GM19035 (cell line): ENCODE data around the gene ULBP3.

Experiments
- ATAC-seq: cut with Tn5 transposase; IDR thresholded peaks from one replicate; pipeline ENCODE4 v1.9.1; 2021; ENCODE audit not compliant: unreplicated experiment

The ULBP3 gene

GRCh38 chr6:150068720-150069648 lies at the start of gene ULBP3:
Gene ULBP3, minus strand, starts transcription at chr6:150069121. Its CDS starts 55 bp downstream, at chr6:150069066.
- ATAC-seq = peak; percentile 86

- ATAC-seq = no peak
Observed at GRCh38 chr6:150118627-150119026, 49.7 kb upstream of the ULBP3 start.

- no peak for ATAC-seq
Observed at GRCh38 chr6:150118203-150118602, 49.3 kb upstream of the ULBP3 start.

- no peak for ATAC-seq
Observed at GRCh38 chr6:150116200-150116800, 47.4 kb upstream of the ULBP3 start.

DNA sequence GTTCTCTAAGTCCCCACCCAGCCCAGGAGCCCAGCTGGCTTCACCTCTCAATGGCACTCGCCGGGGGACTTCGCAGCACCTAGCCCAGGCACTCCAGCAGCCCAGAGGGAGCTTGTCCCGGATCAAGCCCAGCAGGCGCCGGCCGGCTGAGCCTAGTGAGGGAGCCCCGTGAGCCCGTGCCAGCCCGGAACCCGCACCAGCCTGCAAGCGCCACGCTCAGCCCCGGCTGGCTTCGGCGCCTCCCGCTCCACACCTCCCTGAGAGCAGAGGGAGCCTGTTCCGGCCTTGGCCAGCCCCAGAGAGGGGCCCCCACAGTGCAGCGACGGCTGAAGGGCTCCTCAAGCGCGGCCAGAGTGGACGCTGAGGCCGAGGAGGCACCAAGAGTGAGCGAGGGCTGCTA lies 46.8 kb upstream of the ULBP3 start:
- no peak for ATAC-seq

DNA sequence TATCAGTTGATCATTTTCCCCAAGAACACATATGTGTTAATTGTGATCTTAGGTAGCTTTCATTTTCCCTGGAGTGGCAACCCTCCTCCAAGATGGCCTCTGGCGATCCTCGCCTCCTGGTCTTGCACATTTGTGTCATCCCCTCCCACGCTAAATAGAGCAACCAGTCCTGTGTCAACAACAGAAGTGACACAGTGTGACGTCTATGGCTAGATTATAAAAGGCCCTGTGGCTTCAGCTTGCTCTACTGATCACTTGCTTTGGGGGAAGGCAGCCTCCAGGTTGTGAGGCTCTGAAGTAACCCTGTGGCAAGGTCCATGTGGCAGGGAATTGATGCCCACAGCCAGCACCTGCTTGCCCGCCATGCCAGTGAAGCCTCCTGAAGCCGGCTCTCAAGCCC lies 43.3 kb upstream of the ULBP3 start:
- no peak for ATAC-seq

DNA sequence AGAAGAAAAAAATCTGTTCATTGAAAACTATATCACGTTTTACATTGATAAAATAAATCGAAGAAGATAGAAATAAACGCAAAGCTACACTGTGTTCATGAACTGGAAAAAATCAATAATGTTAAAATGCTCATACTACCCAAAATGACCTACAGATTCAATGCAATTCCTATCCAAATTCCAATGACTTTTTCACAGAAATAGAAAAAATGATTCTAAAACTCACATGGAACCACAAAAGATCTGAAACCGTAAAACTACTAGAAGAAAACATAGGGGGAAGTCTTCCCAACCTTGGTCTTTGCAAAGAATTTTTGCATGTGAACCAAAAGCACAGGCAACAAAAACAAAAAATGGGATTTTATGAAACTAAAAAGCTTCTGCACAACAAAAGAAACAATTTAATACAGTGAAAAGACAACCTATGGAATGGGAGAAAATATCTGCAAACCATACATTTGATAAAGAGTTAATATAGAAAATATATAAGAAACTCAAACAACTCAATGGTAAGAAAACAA lies 33.9 kb upstream of the ULBP3 start:
- no peak for ATAC-seq

- no peak for ATAC-seq
Observed at GRCh38 chr6:150100745-150101144, 31.8 kb upstream of the ULBP3 start.

DNA sequence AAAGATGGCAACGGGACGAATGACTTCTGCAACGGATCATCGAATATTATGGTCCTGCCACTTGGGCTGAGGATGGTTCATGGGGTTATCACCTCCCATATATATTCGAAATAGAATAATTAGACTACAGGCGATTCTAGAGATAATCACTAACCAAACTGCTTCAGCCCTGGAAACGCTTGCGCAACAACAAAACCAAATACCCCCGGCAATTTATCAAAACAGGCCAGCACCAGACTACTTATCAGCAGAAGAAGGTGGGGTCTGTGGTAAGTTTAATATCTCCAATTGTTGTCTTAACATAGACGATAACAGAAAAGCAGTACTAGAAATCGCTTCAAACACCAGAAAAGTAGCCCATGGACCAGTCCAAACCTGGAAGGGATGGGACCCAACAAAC lies 31.0 kb upstream of the ULBP3 start:
- ATAC-seq = no peak

GRCh38 chr6:150099546-150099945 lies 30.6 kb upstream of the ULBP3 start:
- ATAC-seq = no peak

- no peak for ATAC-seq
Observed at GRCh38 chr6:150098155-150098554, 29.2 kb upstream of the ULBP3 start.

DNA sequence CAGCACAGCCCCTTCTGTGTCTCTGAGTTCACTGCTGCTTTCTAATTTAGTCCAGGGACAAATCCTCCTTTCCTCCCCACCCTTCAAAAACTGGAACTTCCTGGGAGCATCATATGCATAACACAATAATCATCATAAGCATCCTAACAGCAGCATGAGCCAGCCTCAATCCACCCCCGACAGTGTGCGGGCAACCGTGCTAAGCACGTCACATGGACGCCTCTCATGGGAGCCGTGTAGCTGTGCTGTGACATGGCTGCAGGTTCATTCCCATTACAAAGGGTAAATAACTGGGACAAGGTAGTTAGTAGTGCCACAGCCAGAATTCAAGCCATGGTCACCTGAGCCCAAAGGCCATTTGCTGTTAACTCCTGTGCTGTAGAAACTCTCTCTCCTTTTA lies 24.5 kb upstream of the ULBP3 start:
- no peak for ATAC-seq

DNA sequence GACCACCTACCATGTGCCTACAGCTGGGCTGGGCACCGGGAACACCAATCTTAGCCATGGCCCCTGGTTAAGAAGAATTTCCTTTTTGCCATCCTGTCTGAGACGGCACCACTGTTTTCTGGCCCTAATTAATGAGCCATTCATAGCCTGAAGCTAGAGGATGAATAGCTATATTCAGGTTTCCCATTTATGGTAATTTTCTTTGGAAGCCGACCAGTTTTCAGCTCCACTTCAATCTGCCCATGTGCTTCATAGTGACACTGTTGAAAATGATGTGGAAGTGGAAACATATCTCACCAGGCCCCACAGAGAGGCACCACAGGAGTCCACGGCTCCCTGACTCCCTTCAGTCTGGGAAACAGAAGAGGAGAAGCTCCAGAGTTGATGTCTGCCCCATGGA lies 22.6 kb upstream of the ULBP3 start:
- ATAC-seq = no peak

- ATAC-seq = no peak
Observed at GRCh38 chr6:150090328-150090727, 21.4 kb upstream of the ULBP3 start.

- ATAC-seq = no peak
Observed at GRCh38 chr6:150088481-150089154, 19.7 kb upstream of the ULBP3 start.

DNA sequence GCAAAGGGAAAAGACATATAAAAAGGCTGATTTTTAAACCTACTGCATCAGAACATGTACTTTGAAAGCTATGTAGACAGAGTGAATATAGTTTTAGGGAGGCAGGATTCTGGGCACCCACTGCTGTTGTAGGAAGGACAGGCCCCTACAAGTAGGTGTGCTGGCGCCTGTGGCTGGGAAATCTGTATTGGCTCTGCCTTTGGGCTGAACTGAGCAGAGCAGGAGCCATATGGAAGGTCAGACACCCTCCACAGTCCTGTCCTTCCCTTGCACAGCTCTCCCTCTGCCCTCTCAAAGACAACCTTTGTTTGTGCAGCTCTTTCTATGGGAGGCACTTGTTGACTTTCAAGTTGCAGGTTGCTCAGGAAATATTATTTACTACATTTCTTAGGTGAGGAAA lies 18.4 kb upstream of the ULBP3 start:
- no peak for ATAC-seq

DNA sequence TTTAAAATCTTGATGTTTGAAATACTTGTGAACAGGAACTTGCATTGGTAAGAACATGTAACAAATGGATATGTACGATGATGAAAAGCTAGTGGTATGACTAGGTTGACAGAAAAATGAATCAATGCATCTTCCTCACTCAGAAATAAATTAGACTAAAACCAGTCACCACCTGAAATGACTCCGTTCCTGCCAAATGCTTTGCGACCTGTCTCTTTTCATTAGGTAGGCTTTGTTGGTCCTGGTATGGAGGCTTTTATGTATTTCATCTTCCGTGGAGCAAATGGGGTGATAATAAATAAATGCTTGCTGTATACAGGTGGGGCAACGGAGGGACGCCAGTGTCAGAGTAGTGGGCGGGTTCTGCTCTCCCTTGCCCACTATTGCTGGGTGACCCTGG lies 17.1 kb upstream of the ULBP3 start:
- ATAC-seq = no peak

DNA sequence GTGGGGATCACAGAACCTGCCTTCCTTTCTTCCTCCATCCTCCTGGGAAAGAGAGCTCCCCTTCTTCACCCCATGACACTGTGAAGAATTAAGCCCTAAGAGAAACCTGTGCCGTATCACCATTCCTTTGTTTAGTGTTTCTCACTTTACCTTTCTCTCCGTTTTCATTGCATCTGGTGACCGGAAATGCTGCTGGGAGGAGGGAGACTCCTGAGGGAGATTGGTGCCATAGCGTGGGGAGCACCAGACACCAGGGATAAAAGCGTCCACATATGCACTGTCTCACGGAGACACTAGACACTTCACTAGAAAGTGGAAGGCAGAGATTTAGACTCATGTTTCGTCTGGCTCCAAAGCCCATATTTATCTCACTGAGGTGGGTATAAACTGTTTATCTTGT lies 15.5 kb upstream of the ULBP3 start:
- ATAC-seq = no peak

GRCh38 chr6:150083839-150084238 lies 14.9 kb upstream of the ULBP3 start:
- no peak for ATAC-seq

DNA sequence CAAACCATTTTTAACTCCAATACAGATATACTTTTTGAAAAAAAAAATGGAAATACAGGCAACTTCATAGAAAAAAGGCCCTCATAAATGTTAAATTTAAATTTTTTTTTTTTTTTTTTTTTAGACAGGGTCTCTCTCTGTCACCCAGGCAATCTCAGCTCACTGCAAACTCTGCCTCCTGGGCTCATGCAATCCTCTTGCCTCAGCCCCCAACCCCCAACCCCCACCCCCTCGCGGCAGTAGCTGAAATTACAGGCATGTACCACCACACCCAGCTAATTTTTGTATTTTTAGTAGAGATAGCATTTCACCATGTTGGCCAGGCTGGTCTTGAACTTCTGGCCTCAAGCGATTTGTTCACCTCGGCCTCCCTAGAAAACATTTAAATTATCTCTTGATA lies 12.8 kb upstream of the ULBP3 start:
- no peak for ATAC-seq

DNA sequence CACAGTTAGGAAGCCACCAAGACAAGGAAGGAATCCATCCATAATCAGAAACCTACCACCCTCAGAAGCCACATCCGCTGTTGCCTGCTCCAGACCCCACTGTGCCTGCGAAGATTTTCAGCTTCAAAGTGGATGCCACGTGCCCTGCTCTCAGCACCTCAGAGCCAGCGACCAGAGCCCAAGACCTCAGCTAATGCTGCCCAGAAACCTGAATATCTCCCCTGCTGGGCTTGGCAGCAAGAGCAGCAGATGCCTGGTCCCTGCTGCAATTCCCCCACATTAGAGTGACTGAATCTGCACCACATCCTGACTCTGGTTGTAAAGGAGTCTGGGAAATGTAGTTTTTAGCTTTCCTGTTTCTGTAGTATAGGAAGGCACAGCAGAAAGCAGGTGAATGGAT lies 10.7 kb upstream of the ULBP3 start:
- ATAC-seq = no peak

GRCh38 chr6:150078788-150079187 lies 9.9 kb upstream of the ULBP3 start:
- no peak for ATAC-seq
